HepG2 (cell line): Measurements from ENCODE around the gene VSIG10L2. TPM values are rescaled to one million over a fixed set of nuclear protein-coding genes. Genes with fewer than 3 reads are reported as not detected.

Experiments
- ATAC-seq: fragments of 200-7000 bp; cut with Tn5 transposase; 3 replicates; pipeline ENCODE4 v1.9.1; 2020; ENCODE audit warnings: mild to moderate bottlenecking, moderate library complexity
- BruUV-seq: library from RNA; stranded (reverse); fragments of 400-500 nt; replicated peaks from 2 replicates; lab custom pipeline; 2021; lab: Mats Ljungman, UMichigan
- CTCF ChIA-PET: fragments of 300-600 bp; formaldehyde crosslinking; extraction: SDS; loops from one replicate; lab custom pipeline; 2021; ENCODE audit warnings: low total read pairs, inconsistent platforms, low intra/inter-chr PET ratio; lab: Yijun Ruan, JAX
- POLR2A ChIA-PET: fragments of 350-600 bp; sonication (Branson Sonifier 250); formaldehyde crosslinking; loops from one replicate; lab custom pipeline; 2020; ENCODE audit warnings: antibody characterized with exemption, inconsistent platforms; lab: Yijun Ruan, JAX
- DNase-seq: peaks from one replicate; pipeline ENCODE4 v3.0.0-alpha.2; 2015; ENCODE audit warnings: low spot score
- FAIRE-seq: peaks from 3 replicates; lab custom pipeline; 2011; peaks lifted over from hg19 to GRCh38; lab: Jason Lieb, UNC
- H2AFZ ChIP-seq: one replicate; pipeline ENCODE4 v1.6.1; 2011; ENCODE audit warnings: low read length, inconsistent platforms
- H3K27ac ChIP-seq: fragments of 300-600 bp; 3 replicates; pipeline ENCODE4 v1.8.0; 2011; ENCODE audit warnings: mixed run types, mild to moderate bottlenecking, mixed read lengths, low read length, inconsistent platforms; ENCODE audit not compliant: insufficient read depth; ENCODE audit errors: extremely low read length
- H3K27me3 ChIP-seq, 2 experiments: fragments of 200-600 bp in 1 of 2; 2 replicates in 1 of 2; 3 replicates in 1 of 2; pipeline versions ENCODE4 v1.6.0 to v1.8.0; 2011; ENCODE audit warnings: low read length in 2 of 2, mild to moderate bottlenecking in 2 of 2, moderate library complexity in 2 of 2, inconsistent platforms in 1 of 2; ENCODE audit not compliant: insufficient read depth in 2 of 2, control insufficient read depth in 1 of 2
- H3K36me3 ChIP-seq, 2 experiments: fragments of 200-600 bp in 1 of 2; replicated peaks in 1 of 2; 2 replicates in 1 of 2; 3 replicates in 1 of 2; pipeline versions ENCODE4 v1.5.1 to v1.8.0; 2011; ENCODE audit warnings: low read length in 2 of 2, inconsistent platforms in 1 of 2; ENCODE audit not compliant: insufficient read depth in 2 of 2, control insufficient read depth in 1 of 2
- H3K4me1 ChIP-seq: 2 replicates; pipeline ENCODE4 v1.5.1; 2012; ENCODE audit warnings: low read length, inconsistent platforms; ENCODE audit not compliant: insufficient read depth
- H3K4me2 ChIP-seq: 2 replicates; pipeline ENCODE4 v1.6.0; 2011; ENCODE audit warnings: low read depth, low read length, inconsistent platforms
- H3K4me3 ChIP-seq, 3 experiments: fragments of 200-600 bp in 1 of 3; sonication (generic), shearing (Covaris generic) in 1 of 3; replicated peaks in 1 of 3; 2 replicates each; pipeline ENCODE4 v1.5.1; 2011 to 2016; ENCODE audit warnings: low read length in 3 of 3, inconsistent platforms in 2 of 3, low read depth in 2 of 3, mild to moderate bottlenecking in 2 of 3, control low read depth in 1 of 3, mixed read lengths in 1 of 3; ENCODE audit not compliant: insufficient read depth in 1 of 3
- H3K79me2 ChIP-seq: one replicate; pipeline ENCODE4 v1.6.1; 2011; ENCODE audit warnings: low read length, inconsistent platforms; ENCODE audit not compliant: insufficient read depth
- H3K9ac ChIP-seq: 2 replicates; pipeline ENCODE4 v1.6.0; 2011; ENCODE audit warnings: mild to moderate bottlenecking, low read depth, low read length, inconsistent platforms; ENCODE audit not compliant: insufficient read depth
- H3K9me3 ChIP-seq: 2 replicates; pipeline ENCODE4 v1.5.1; 2012; ENCODE audit warnings: mild to moderate bottlenecking, low read length
- H4K20me1 ChIP-seq: 2 replicates; pipeline ENCODE4 v1.6.0; 2011; ENCODE audit warnings: inconsistent platforms, mild to moderate bottlenecking, low read length, moderate library complexity; ENCODE audit not compliant: insufficient read depth
- ATAD3A ChIP-seq: sonication (generic); formaldehyde crosslinking; IDR thresholded peaks from 2 replicates; pipeline ENCODE4 v1.4.0; 2020; ENCODE audit warnings: missing genetic modification reagents
- CTCF ChIP-seq: sonication (generic); formaldehyde crosslinking; IDR thresholded peaks from 2 replicates; pipeline ENCODE4 v1.5.0; 2020; ENCODE audit warnings: mild to moderate bottlenecking, missing genetic modification reagents, moderate library complexity
- FOSL2 ChIP-seq: sonication (generic); formaldehyde crosslinking; IDR thresholded peaks from 2 replicates; pipeline ENCODE4 v1.4.0; 2020; ENCODE audit warnings: missing genetic modification reagents
- FOXJ3 ChIP-seq: sonication (generic); formaldehyde crosslinking; IDR thresholded peaks from 2 replicates; pipeline ENCODE4 v1.4.0; 2020; ENCODE audit warnings: missing genetic modification reagents, mild to moderate bottlenecking, borderline replicate concordance
- FOXK2 ChIP-seq: fragments of 450-650 bp; IDR thresholded peaks from 2 replicates; pipeline ENCODE4 v1.6.1; 2016
- KDM6A ChIP-seq: IDR thresholded peaks from 2 replicates; pipeline ENCODE4 v1.6.1; 2016; ENCODE audit warnings: low read depth
- KLF11 ChIP-seq: IDR thresholded peaks from 2 replicates; pipeline ENCODE4 v1.6.1; 2016; ENCODE audit warnings: missing compliant biosample characterization
- NAIF1 ChIP-seq: sonication (generic); formaldehyde crosslinking; IDR thresholded peaks from 2 replicates; pipeline ENCODE4 v1.5.0; 2020; ENCODE audit warnings: mild to moderate bottlenecking, missing genetic modification reagents, borderline replicate concordance
- TFDP1 ChIP-seq: IDR thresholded peaks from 2 replicates; pipeline ENCODE4 v1.6.1; 2016; ENCODE audit warnings: missing compliant biosample characterization, missing genetic modification reagents, borderline replicate concordance
- TFDP2 ChIP-seq: sonication (generic); formaldehyde crosslinking; IDR thresholded peaks from 2 replicates; pipeline ENCODE4 v1.4.0; 2020; ENCODE audit warnings: missing genetic modification reagents
- ZNF20 ChIP-seq: sonication (generic); formaldehyde crosslinking; IDR thresholded peaks from 2 replicates; pipeline ENCODE4 v1.4.0; 2020; ENCODE audit warnings: mild to moderate bottlenecking, moderate library complexity, missing genetic modification reagents
- ZNF33A ChIP-seq: sonication (generic); formaldehyde crosslinking; IDR thresholded peaks from 2 replicates; pipeline ENCODE4 v1.5.1; 2020; ENCODE audit warnings: missing genetic modification reagents, mild to moderate bottlenecking, moderate library complexity, borderline replicate concordance
- ZNF430 ChIP-seq: sonication (generic); formaldehyde crosslinking; IDR thresholded peaks from 2 replicates; pipeline ENCODE4 v1.9.0; 2021; ENCODE audit warnings: mild to moderate bottlenecking, missing genetic modification reagents
- ZNF503 ChIP-seq: sonication (generic); formaldehyde crosslinking; IDR thresholded peaks from 2 replicates; pipeline ENCODE4 v1.4.0; 2020; ENCODE audit warnings: missing genetic modification reagents
- ZNF557 ChIP-seq: sonication (generic); formaldehyde crosslinking; IDR thresholded peaks from 2 replicates; pipeline ENCODE4 v1.4.0; 2020; ENCODE audit warnings: missing genetic modification reagents
- ZNF629 ChIP-seq: sonication (generic); formaldehyde crosslinking; conservative IDR thresholded peaks from 2 replicates; pipeline ENCODE4 v1.5.0; 2020; ENCODE audit warnings: missing genetic modification reagents
- ZNF644 ChIP-seq: IDR thresholded peaks from 2 replicates; pipeline ENCODE4 v1.6.1; 2016; ENCODE audit warnings: low read depth
- ZNF777 ChIP-seq: sonication (generic); formaldehyde crosslinking; IDR thresholded peaks from 2 replicates; pipeline ENCODE4 v1.4.0; 2020; ENCODE audit warnings: missing genetic modification reagents
- WGBS: methylation state at CpG from one replicate; pipeline ENCODE4 v1.1.6; 2017; ENCODE audit warnings: low lambda C conversion rate; 5-methylcytosine and 5-hydroxymethylcytosine counted together
- in situ Hi-C: cut with HindIII; loops from 2 replicates; pipeline ENCODE4 v1.10.0; 2017; ENCODE audit warnings: low pct_unique_long_range_greater_than_20kb; ENCODE audit not compliant: extremely low pct_ligation_motif_present
- intact Hi-C: fragments of 100-400 bp; cut with micrococcal nuclease; formaldehyde crosslinking; loops from one replicate; pipeline ENCODE4 v1.10.0; 2022; ENCODE audit not compliant: unreplicated experiment
- polyA plus RNA-seq, 8 experiments: library from polyadenylated mRNA; depleted of rRNA in 3 of 8; stranded (reverse) in 7 of 8; unstranded in 1 of 8; fragments of >200 nt; fragmentation: Illumina TruSeq in 4 of 8; extraction: Trizol in 4 of 8; gene quantifications; 2 replicates each; pipeline versions ENCODE4 v1.2.1 to v1.2.3, GENCODE V29; 2011 to 2016; ENCODE audit warnings: low read depth in 4 of 8, missing spikeins in 1 of 8, mixed read lengths in 1 of 8; ENCODE audit not compliant: insufficient read depth in 1 of 8
- total RNA-seq, 5 experiments: library from RNA; depleted of rRNA; stranded (reverse); fragments of >200 nt; fragmentation: Illumina TruSeq; extraction: Trizol; gene quantifications; 2 replicates each; pipeline ENCODE4 v1.2.3, GENCODE V29; 2016; ENCODE audit warnings: low read depth in 1 of 5

The VSIG10L2 gene
- total and polyA plus RNA-seq, 2 of the 13 experiments (the other 11 are each of a cell fraction or from before 2014, with no cell fraction given) = 0.21 TPM; not detected in 1

GRCh38 chr11:125959931-125960330 is 14.1 kb downstream of the VSIG10L2 start:
- no peak for DNase-seq
- intact Hi-C loops (no loop called here), in situ Hi-C loops (no loop called here)
- no peak overlapping the region for H2AFZ ChIP-seq
- no peak overlapping the region for H3K4me2 ChIP-seq
- H3K36me3 ChIP-seq = peaks cover 0 to 32% of the 10 kb centered on the region in 2 experiments; a peak in 3 of 5 replicates
- POLR2A ChIA-PET = no interaction called here
- WGBS = 95% methylated on average over 10 of the region's 10 CpGs
- H3K27ac ChIP-seq = no peak overlapping the region
- no peak for FAIRE-seq
- CTCF ChIA-PET = no interaction called here
- no peak for ATAC-seq
- TF ChIP-seq TFDP2 (CRISPR knock-in tag) (no peak), ZNF629 (CRISPR knock-in tag) (no peak), KDM6A (CRISPR knock-in tag) (no peak), ZNF430 (CRISPR knock-in tag) (no peak), KLF11 (CRISPR knock-in tag) (no peak), TFDP1 (CRISPR knock-in tag) (no peak), ZNF777 (CRISPR knock-in tag) (no peak), ZNF20 (CRISPR knock-in tag) (no peak), ATAD3A (CRISPR knock-in tag) (no peak), ZNF557 (CRISPR knock-in tag) (no peak), FOSL2 (CRISPR knock-in tag) (no peak), NAIF1 (CRISPR knock-in tag) (no peak), FOXK2 (no peak), ZNF33A (CRISPR knock-in tag) (no peak), CTCF (CRISPR knock-in tag) (no peak), ZNF644 (CRISPR knock-in tag) (no peak), ZNF503 (no peak), FOXJ3 (no peak)
- H3K9me3 ChIP-seq = no peaks in the 10 kb centered on the region
- H3K79me2 ChIP-seq = no peaks in the 10 kb centered on the region
- no peaks in the 10 kb centered on the region for H3K27me3 ChIP-seq
- no peaks in the 10 kb centered on the region for H4K20me1 ChIP-seq
- H3K4me3 ChIP-seq = no peak overlapping the region
- no peaks in the 10 kb centered on the region for H3K4me1 ChIP-seq
- no TSS peak for BruUV-seq
- no peak overlapping the region for H3K9ac ChIP-seq
